Kidney capillary endothelial cell (primary cell): ENCODE measurements around the gene CCDC7.
A peak's percentile ranks its signal among the peaks of the same experiment; 100 is the strongest.
"Not testable (repeated sequence)": the region's sequence is repeated elsewhere in the genome, so short reads cannot be mapped to it uniquely, and the experiment has no call there.

ENCODE experiments used
- DNase-seq: peaks from one replicate; pipeline ENCODE4 v3.0.0-alpha.2; 2018; ENCODE audit warnings: low spot score

CCDC7 gene

GRCh38 chr10:32445740-32446535 lies at the start of gene CCDC7:
Gene CCDC7 (plus strand): TSS chr10:32446140. CDS start chr10:32451643, 5,503 bp downstream.
- DNase-seq = peak; percentile 90

DNA sequence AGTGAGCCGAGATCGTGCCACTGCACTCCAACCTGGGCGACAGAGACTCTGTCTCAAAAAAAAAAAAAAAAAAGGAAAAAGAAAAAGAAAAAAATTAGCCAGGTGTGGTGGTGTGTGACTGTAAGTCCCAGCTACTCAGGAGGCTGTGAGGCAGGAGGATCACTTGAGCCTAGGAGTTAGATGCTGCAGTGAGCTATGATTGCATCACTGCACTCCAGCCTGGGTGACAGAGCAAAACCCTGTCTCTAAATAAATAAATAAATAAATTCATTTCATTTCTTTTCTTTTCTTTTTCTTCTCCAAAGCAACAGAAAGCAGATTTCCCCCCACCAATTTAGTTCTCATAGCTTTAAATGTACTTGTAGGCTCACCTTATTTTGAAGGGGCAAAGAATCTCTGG lies 48.8 kb upstream of the CCDC7 start:
- not testable (repeated sequence) for DNase-seq

GRCh38 chr10:32399720-32400119 lies 46.2 kb upstream of the CCDC7 start:
- not testable (repeated sequence) for DNase-seq

DNA sequence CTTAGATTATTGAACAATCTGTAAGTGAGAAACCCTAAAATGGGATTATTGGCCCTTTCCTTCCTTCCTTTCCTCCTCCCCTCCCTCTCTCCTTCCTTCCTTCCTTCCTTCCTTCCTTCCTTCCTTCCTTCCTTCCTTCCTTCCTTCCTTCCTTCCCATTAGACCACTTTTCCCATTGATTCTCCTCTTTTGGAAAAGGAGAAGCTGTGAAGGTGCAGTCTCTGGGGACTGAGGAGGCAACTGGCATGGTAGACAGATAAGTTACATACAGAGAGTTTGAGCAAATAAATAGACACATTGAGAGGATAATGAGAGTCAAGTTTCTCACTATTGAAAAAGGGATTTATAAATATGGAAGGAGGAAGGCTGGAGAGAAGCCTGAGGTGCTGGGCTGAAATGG lies 45.0 kb upstream of the CCDC7 start:
- DNase-seq = no peak

- DNase-seq = no peak
These were observed 43.4 kb upstream of the CCDC7 start for GRCh38 chr10:32402499-32402898.

DNA sequence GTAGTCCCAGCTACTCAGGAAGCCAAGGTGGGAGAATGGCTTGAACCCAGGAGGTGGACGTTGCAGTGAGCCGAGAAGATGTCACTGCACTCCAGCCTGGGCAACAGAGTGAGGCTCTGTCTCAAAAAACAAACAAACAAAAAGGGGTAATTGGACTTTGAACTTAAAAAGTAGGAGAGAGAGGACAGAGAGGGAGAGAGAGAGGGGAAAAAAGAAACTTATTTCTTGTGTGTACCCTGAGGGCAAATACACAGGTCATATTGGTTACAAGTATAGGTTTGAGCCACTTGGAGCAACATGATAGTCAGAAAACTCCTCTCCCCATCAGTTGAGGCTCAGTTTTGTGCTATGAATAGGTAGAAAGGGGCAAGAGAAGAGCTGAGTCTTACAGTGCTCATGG lies 42.8 kb upstream of the CCDC7 start:
- no peak for DNase-seq

GRCh38 chr10:32408690-32409089 lies 37.2 kb upstream of the CCDC7 start:
- no peak for DNase-seq

GRCh38 chr10:32409741-32410140 lies 36.2 kb upstream of the CCDC7 start:
- no peak for DNase-seq

- DNase-seq = no peak
These were observed 35.4 kb upstream of the CCDC7 start for GRCh38 chr10:32410569-32410968.

DNA sequence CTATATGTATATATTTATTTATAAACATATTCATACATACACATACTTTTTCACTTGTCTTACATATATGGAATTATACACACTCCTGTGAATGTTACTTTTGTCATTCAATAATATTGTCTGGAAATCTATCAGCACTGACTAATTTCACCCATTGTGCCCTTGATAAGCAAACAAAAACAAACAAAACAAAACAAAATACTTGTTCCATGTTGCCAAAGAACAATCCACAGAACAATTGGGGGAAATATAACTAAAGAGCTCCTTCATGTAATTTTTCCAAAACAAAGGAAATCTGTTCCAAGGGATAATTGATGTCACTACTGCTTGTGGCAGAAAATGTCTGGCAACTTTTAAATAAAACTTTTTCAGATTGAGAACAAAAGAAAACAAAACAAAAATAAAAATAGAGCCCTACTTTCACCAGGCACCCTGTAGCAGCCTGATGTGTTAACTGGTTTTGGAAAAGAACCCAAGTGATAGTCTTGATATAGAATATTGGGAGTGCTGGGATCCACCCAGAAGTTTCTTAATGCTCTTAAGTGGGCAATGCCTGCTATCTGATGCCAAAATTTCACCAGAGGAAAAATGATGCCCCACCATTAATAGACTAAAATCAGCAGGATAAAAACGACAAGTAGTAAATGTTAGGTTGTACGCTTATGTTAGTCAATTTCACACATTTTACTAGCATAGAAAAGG lies 34.0 kb upstream of the CCDC7 start:
- peak; percentile 61 for DNase-seq

GRCh38 chr10:32412499-32412853 lies 33.5 kb upstream of the CCDC7 start:
- no peak for DNase-seq

- DNase-seq = peak; percentile 95
These were observed 32.4 kb upstream of the CCDC7 start for GRCh38 chr10:32413513-32413912.

DNA sequence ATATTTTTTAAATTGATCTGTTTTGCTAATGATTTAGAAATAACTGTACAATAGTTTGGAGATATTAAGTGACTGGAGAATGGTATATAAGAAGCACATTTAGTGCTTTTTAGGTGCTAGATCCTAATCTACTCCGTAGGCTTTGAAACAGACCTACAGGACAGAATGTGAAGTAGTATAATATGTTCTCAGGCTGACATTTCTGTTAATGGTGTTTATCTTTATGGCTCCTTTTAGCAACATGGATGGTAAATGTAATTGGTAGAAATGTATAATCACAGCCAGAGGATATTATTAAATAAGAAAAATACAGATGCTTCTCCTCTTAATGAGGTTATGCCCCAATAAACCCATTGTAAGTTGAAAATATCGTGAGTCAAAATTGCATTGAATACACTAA lies 30.6 kb upstream of the CCDC7 start:
- DNase-seq = no peak

DNA sequence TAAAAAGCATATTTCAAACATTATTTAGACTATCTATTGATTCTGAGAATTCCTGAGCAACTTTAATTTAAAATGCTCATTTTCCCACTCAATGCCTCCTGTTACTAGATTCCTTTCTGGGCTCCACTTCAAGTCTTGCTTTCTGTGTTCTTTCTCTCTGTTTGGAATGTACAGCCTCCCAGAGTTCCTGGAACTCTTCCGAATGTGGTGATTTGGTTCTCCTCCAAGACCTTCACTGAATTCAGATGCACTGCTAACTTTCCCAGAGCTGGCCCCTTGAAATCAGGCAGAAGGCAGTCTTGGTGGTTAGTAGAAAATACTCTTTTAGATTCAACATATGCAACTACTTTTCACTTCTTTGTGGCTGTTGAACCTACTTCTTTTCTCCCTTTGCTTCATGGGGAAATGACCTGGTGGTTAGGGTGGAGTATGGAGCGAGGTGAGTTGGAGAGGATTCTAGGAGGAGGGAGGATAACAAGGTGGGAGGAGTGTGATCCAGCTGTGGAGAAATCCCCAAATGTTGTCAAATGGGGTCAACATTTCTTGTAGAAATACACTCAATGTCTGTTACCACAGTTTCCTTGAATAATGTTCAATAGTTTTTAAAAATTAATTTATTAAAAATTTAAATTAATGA lies 27.9 kb upstream of the CCDC7 start:
- no peak for DNase-seq

GRCh38 chr10:32418572-32418971 lies 27.4 kb upstream of the CCDC7 start:
- no peak for DNase-seq

GRCh38 chr10:32419615-32420014 lies 26.3 kb upstream of the CCDC7 start:
- no peak for DNase-seq

DNA sequence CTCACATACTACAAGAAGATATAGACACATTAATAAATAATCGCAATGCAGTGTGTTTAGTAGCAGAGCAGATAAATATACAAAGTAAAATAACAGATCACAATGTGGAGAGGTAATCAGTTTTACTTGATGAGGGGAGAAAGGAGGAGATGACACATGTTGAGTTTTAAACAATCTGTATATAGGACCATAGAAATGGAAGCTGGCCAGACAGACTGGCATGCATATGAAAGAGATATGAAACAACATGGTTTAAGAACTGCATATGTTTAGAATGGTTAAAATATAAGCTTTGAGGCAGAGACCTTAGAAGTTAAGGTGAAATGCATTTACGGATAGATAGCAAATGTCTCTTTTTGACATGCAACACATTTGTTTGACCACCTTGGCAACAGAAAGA lies 19.8 kb upstream of the CCDC7 start:
- DNase-seq = no peak

DNA sequence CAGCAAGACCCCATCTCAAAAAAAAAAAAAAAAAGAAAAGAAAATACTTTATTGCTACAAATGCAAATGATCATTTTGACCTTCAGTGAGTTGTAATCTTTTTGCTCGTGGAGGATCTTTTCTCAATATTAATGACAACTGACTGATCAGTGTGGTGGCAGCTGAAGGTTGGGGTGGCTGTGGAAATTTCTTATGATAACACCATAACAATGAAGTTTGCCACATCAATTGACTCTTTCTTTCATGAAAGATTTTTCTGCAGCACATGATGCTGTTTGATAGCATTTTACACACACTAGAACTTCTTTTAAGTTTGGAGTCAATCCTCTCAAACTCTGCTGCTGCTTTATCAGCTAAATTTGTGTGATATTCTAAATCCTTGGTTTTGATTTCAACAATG lies 12.4 kb upstream of the CCDC7 start:
- no peak for DNase-seq

DNA sequence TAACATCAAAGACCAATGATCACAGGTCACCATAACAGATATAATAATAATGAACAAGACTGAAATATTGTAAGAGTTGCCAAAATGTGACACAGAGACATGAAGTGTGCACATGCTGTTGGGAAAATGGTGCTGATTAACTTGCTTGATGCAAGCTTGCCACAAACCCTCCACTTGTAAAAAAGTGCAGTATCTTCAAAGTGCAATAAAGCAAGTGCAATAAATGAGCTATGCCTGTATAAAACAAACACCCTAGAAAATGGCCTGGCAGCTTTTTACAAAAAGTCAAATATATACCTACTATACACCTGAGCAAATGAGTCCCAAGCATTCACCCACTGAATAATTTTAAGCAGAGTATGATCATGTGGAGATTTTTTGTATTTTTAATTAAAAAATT lies 9.7 kb upstream of the CCDC7 start:
- DNase-seq = no peak

DNA sequence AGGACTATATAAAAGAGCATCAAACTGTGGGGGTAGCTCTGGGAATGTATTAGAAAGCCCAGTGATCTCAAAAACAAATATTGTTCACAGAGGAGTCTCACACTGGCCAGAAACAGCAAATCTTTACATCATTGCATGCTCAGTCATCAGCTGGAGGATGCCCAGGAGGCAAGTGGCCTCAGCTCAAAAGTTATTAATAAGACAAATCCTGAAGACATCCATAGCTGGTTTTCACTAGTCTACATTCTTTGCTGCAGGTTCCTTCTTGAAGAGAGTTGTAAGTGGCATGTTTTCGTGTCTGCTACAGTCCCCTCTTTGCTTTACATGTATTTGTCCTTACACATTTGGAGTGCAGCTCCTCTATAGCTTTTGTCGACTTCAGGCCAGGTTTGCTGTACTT lies 8.6 kb upstream of the CCDC7 start:
- DNase-seq = no peak

DNA sequence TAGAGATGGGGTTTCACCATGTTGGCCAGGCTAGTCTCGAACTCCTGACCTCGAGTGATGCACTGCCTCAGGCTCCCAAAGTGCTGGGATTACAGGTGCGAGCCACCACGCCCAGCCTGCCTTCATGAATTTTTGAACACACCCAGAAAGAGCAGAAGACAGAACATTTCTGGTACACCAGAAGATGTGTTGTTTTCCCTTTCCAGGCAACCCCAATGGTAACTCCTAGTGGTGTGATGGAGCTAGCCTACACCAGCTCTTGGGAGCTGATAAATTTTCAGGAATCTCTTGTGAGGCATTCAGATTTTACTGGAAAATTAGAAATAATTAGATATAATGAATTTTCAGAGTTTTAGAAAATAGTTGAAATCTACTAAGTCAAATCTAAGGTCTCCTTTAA lies 904 bp upstream of the CCDC7 start:
- DNase-seq = no peak

DNA sequence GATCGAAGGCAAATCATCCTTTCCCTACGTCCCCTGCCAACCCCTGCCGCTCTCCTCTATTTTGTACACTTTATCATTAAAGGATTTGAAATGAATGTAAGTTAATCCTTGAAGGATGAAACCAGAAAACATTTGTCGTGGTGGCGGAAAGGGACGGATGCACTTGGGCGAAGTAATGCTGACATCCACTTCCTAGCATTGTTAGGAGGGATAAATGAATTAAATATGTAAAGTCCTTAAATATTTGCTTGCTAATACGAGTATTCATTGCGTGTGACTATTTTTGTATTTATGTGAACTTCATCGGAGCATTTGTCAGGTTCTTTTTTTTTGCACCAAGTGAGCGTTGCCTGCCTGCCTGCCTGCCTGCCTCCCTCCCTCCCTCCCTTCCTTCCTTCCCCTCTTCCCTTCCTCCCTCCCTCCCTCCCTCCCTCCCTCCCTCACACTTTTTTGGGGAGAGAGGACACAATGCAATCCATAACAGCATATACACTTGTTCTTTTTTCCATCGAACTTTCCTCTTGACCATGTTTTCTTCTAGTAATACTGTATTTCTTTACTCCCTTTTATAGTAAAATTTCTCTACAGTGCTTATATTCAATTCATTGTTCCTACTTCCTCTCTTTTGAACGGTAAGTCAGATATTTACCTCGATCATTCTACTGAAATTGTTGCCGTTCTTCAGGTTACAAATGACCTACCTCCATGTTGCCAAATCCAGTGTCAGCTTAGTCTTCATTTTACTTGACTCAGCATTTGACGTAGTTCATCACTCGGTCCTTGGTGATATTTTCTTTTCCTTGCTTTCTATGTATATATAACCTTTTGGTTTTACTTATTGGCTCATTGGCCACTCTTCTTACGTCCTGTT lies 831 bp downstream of the CCDC7 start:
- DNase-seq = peak; percentile 75
